Stimulated activated CD4-positive, alpha-beta T cell treated with anti-CD3 and anti-CD28 coated beads, Interleukin-1b, Interleukin-23, amount 100 ng/mL, for 4 hours (primary cell): Measurements from ENCODE around the gene CD38.

Experiments used
- DNase-seq, 2 donors: peaks; one replicate each; pipeline ENCODE4 v3.0.0-alpha.2; 2020; ENCODE audit warnings: low read depth in 2 of 2

CD38 gene

GRCh38 chr4:15897577-15897976 lies 119.4 kb downstream of the CD38 start:
- no peak for DNase-seq

- no peak for DNase-seq
Observed at GRCh38 chr4:15898902-15899301, 120.8 kb downstream of the CD38 start.

GRCh38 chr4:15899511-15899910 lies 121.4 kb downstream of the CD38 start:
- DNase-seq = no peak

- no peak for DNase-seq
Observed at GRCh38 chr4:15901007-15901406, 122.9 kb downstream of the CD38 start.

- DNase-seq = no peak
Observed at GRCh38 chr4:15901998-15902397, 123.9 kb downstream of the CD38 start.

GRCh38 chr4:15902746-15903145 lies 124.6 kb downstream of the CD38 start:
- no peak for DNase-seq
